Stimulated activated CD8-positive, alpha-beta memory T cell treated with anti-CD3 and anti-CD28 coated beads, Interleukin-4, amount 100 ng/mL, for 48 hours (primary cell): ENCODE results near the gene PDE1C.

Source experiments
- DNase-seq: peaks from one replicate; pipeline ENCODE4 v3.0.0-alpha.2; 2020

Gene PDE1C

GRCh38 chr7:31758755-31759154 lies 311.5 kb downstream of the PDE1C start:
- DNase-seq: no peak

GRCh38 chr7:31751726-31752125 lies 318.5 kb downstream of the PDE1C start:
- DNase-seq: no peak

GRCh38 chr7:31748084-31748483 lies 322.1 kb downstream of the PDE1C start:
- DNase-seq: no peak

GRCh38 chr7:31747553-31747952 lies 322.7 kb downstream of the PDE1C start:
- DNase-seq: no peak

- DNase-seq: peak; percentile 64
Measured at GRCh38 chr7:31744294-31744874, 325.8 kb downstream of the PDE1C start.

- DNase-seq: no peak
Measured at GRCh38 chr7:31741852-31742251, 328.4 kb downstream of the PDE1C start.

- DNase-seq: peak; percentile 39
Measured at GRCh38 chr7:31735991-31736982, 333.9 kb downstream of the PDE1C start.

GRCh38 chr7:31734456-31734855 lies 335.8 kb downstream of the PDE1C start:
- DNase-seq: no peak

GRCh38 chr7:31729195-31729804 lies 340.9 kb downstream of the PDE1C start:
- DNase-seq: no peak

GRCh38 chr7:31724696-31725095 lies 345.5 kb downstream of the PDE1C start:
- DNase-seq: no peak

- no peak for DNase-seq
Measured at GRCh38 chr7:31720366-31720765, 349.8 kb downstream of the PDE1C start.

- no peak for DNase-seq
Measured at GRCh38 chr7:31716355-31716754, 353.9 kb downstream of the PDE1C start.

- no peak for DNase-seq
Measured at GRCh38 chr7:31710171-31710570, 360.0 kb downstream of the PDE1C start.

- no peak for DNase-seq
Measured at GRCh38 chr7:31707089-31707488, 363.1 kb downstream of the PDE1C start.

- no peak for DNase-seq
Measured at GRCh38 chr7:31705377-31705776, 364.8 kb downstream of the PDE1C start.

GRCh38 chr7:31702354-31702753 lies 367.9 kb downstream of the PDE1C start:
- no peak for DNase-seq
